ENCODE measurements around the gene PRKCB.

The PRKCB gene

DNA sequence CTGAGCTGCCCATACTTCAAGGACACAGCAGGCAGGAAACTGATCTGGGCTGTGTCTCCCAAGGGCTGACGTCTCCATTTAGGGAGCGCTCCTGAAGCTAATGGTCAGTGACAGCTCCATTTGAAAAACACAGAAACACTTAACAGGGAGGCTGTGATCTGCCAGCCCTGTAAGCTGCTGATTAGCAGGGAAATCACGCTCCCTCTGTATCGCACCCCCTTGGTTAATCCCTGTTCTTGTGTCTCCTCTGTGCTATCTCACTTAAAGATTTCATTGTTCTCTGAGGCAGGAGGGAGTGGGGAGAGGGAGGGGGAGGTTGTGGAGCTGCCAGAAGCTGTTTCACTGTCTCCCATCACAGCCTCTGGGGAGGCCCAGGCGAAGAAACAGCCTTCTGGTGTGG is 372.9 kb downstream of the PRKCB start:
- H3K79me2 ChIP-seq (ENCODE audit: control insufficient read depth, low read length): no peaks in the 10 kb centered on the region
- H4K20me1 ChIP-seq (ENCODE audit: control insufficient read depth, insufficient read depth, low read depth, low read length): 0 out of 2 replicates have a peak, but pooled peaks cover 2% of the 10 kb centered on the region
- no peak overlapping the region for H3K27ac ChIP-seq (ENCODE audit: low read depth, low read length)
- H3K4me2 ChIP-seq (ENCODE audit: low read length): no peak overlapping the region
- H3K4me1 ChIP-seq (ENCODE audit: control insufficient read depth, low read length): peaks cover 3% of the 10 kb centered on the region
- no peaks in the 10 kb centered on the region for H3K9me3 ChIP-seq (ENCODE audit: control insufficient read depth, insufficient read depth, low read length)
- H3K9me2 ChIP-seq (replicated peaks; ENCODE audit: control insufficient read depth, low read length): no peaks in the 10 kb centered on the region
- H3K27me3 ChIP-seq (ENCODE audit: control insufficient read depth, low read length): no peaks in the 10 kb centered on the region
- no peak overlapping the region for H3K4me3 ChIP-seq (ENCODE audit: low read length)
- no peaks in the 10 kb centered on the region for H3F3A ChIP-seq (ENCODE audit: control insufficient read depth, insufficient read depth)
- no peaks in the 10 kb centered on the region for H3K36me3 ChIP-seq (ENCODE audit: control insufficient read depth, low read length)
- TF ChIP-seq, protein P1, sequence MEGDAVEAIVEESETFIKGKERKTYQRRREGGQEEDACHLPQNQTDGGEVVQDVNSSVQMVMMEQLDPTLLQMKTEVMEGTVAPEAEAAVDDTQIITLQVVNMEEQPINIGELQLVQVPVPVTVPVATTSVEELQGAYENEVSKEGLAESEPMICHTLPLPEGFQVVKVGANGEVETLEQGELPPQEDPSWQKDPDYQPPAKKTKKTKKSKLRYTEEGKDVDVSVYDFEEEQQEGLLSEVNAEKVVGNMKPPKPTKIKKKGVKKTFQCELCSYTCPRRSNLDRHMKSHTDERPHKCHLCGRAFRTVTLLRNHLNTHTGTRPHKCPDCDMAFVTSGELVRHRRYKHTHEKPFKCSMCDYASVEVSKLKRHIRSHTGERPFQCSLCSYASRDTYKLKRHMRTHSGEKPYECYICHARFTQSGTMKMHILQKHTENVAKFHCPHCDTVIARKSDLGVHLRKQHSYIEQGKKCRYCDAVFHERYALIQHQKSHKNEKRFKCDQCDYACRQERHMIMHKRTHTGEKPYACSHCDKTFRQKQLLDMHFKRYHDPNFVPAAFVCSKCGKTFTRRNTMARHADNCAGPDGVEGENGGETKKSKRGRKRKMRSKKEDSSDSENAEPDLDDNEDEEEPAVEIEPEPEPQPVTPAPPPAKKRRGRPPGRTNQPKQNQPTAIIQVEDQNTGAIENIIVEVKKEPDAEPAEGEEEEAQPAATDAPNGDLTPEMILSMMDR (IDR thresholded peaks at IDR 0.05; ENCODE audit: low read depth, low read length, poor library complexity, severe bottlenecking): no peak
- no peak for TF ChIP-seq EZH2phosphoT487 (IDR thresholded peaks at IDR 0.05; ENCODE audit: borderline replicate concordance, low read length)

DNA sequence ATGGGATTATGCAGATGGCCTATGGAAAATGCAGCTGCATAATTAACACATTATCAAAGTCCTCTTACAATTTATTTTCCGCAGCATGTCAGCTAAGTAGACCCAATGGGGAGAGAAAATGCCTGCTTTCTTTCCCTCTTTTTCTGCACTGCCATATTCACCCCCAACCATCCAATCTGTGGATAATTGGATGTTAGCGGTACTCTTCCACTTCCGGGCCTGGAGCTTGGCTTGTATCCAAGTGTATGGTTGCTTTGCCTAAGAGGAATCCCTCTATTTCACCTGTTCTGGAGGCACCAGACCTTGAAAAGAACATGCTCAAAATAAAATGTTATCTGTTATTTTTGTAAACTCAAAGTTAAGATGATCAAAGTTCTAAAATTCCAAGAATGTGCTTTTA is 379.2 kb downstream of the PRKCB start:
- TF ChIP-seq, protein P1 (IDR thresholded peaks at IDR 0.05; ENCODE audit: low read depth, low read length, poor library complexity, severe bottlenecking): no peak
- TF ChIP-seq EZH2phosphoT487 (IDR thresholded peaks at IDR 0.05; ENCODE audit: borderline replicate concordance, low read length): no peak
- Histone ChIP-seq H3K4me3 (ENCODE audit: low read length) (no peak overlapping the region), H3F3A (ENCODE audit: control insufficient read depth, insufficient read depth) (no peaks in the 10 kb centered on the region), H3K9me2 (replicated peaks; ENCODE audit: control insufficient read depth, low read length) (no peaks in the 10 kb centered on the region), H3K36me3 (ENCODE audit: control insufficient read depth, low read length) (no peaks in the 10 kb centered on the region), H3K9me3 (ENCODE audit: control insufficient read depth, insufficient read depth, low read length) (no peaks in the 10 kb centered on the region), H3K27me3 (ENCODE audit: control insufficient read depth, low read length) (no peaks in the 10 kb centered on the region), H3K4me1 (ENCODE audit: control insufficient read depth, low read length) (no peaks in the 10 kb centered on the region), H3K4me2 (ENCODE audit: low read length) (no peak overlapping the region), H3K27ac (ENCODE audit: low read depth, low read length) (no peak overlapping the region), H4K20me1 (ENCODE audit: control insufficient read depth, insufficient read depth, low read depth, low read length) (0 out of 2 replicates have a peak, but pooled peaks cover 4% of the 10 kb centered on the region), H3K79me2 (ENCODE audit: control insufficient read depth, low read length) (no peaks in the 10 kb centered on the region)

DNA sequence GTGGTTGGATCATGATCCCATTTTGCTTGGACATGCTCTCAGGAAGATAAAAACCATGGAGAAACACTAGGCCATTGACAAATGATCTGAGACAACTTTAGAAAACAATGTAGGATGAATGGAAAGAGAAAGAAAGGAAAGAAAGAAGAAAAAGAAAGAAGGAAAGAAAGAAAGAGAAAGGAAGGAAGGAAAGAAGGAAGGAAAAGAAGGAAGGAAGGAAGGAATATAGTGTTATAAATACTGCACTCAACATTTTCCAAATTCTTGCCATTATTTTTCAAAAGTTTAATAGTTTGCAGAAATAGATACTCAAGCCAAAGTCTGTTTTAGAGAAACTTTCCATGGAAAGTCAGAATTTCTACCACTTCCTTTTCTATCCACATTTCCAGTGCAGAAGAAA is 381.2 kb downstream of the PRKCB start:
- Histone ChIP-seq H3K27ac (ENCODE audit: low read depth, low read length) (no peak overlapping the region), H3K79me2 (ENCODE audit: control insufficient read depth, low read length) (no peaks in the 10 kb centered on the region), H3K9me3 (ENCODE audit: control insufficient read depth, insufficient read depth, low read length) (no peaks in the 10 kb centered on the region), H3K4me2 (ENCODE audit: low read length) (no peak overlapping the region), H3F3A (ENCODE audit: control insufficient read depth, insufficient read depth) (no peaks in the 10 kb centered on the region), H3K4me3 (ENCODE audit: low read length) (no peak overlapping the region), H3K9me2 (replicated peaks; ENCODE audit: control insufficient read depth, low read length) (no peaks in the 10 kb centered on the region), H4K20me1 (ENCODE audit: control insufficient read depth, insufficient read depth, low read depth, low read length) (0 out of 2 replicates have a peak, but pooled peaks cover 4% of the 10 kb centered on the region), H3K27me3 (ENCODE audit: control insufficient read depth, low read length) (no peaks in the 10 kb centered on the region), H3K4me1 (ENCODE audit: control insufficient read depth, low read length) (no peaks in the 10 kb centered on the region), H3K36me3 (ENCODE audit: control insufficient read depth, low read length) (no peaks in the 10 kb centered on the region)
- TF ChIP-seq, protein P1 (IDR thresholded peaks at IDR 0.05; ENCODE audit: low read depth, low read length, poor library complexity, severe bottlenecking): no peak
- no peak for TF ChIP-seq EZH2phosphoT487 (IDR thresholded peaks at IDR 0.05; ENCODE audit: borderline replicate concordance, low read length)
